ENCODE data around the gene SUCO. TPM values are rescaled to one million over a fixed set of nuclear protein-coding genes. Genes with fewer than 3 reads are reported as not detected.

Gene SUCO
- total and polyA plus RNA-seq, 2 of the 8 experiments (the other 6 are each of a cell fraction or from before 2014, with no cell fraction given) = 8.3 to 35.8 TPM

DNA sequence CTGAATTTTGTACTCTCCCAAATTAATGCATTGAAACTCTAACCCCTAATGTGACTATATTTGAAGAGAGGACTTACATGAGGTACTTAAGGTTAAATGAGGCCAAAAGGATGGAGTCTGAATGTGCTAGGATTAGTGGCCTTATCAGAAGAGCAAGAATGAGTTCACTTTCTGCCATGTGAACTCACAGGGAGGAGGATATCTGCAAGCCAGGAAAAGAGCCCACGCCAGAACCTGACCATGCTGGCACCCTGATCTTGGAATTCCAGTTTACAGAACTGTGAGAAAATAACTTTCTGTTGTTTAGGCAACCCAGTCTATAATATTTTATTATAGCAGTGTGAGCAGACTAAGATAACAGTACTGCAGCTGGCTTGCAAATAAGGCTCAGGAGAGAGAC is 113.7 kb downstream of the SUCO start:
- H3K23me2 ChIP-seq (ENCODE audit: low read depth, low read length) = no peaks in the 10 kb centered on the region
- no peak overlapping the region for H3K4me3 ChIP-seq (ENCODE audit: extremely low read depth in 1 of 4, insufficient read depth in 2 of 4, low read depth in 3 of 4, low read length in 4 of 4)
- H3K27me3 ChIP-seq (replicated peaks in 1 of 4; ENCODE audit: control insufficient read depth in 3 of 4, extremely low read depth in 1 of 4, insufficient read depth in 3 of 4, low read length in 3 of 4) = no peaks in the 10 kb centered on the region
- CTCF ChIA-PET (ENCODE audit: partially characterized antibody) = interaction anchor here (0.8 to 1.2 kb wide), 3 partner anchors 12 to 79 kb away, joined by 3 read pairs; no protein-coding TSS in a partner anchor
- H3K9ac ChIP-seq (replicated peaks in 1 of 4; ENCODE audit: extremely low read depth in 1 of 4, low read depth in 3 of 4, low read length in 3 of 4) = no peak overlapping the region
- POLR2A ChIA-PET (ENCODE audit: partially characterized antibody) = no interaction called here
- no peak overlapping the region for H2BK120ac ChIP-seq (replicated peaks; ENCODE audit: low read depth, low read length)
- no peaks in the 10 kb centered on the region for H3K79me2 ChIP-seq (ENCODE audit: control insufficient read depth in 1 of 2, insufficient read depth in 2 of 2, low read length in 2 of 2)
- H4K20me1 ChIP-seq (replicated peaks in 1 of 2; ENCODE audit: control insufficient read depth in 1 of 2, insufficient read depth in 2 of 2, low read length in 2 of 2) = no peaks in the 10 kb centered on the region
- H3K4ac ChIP-seq (replicated peaks; ENCODE audit: insufficient read length, low read depth, low read length) = no peak overlapping the region
- H3K9me3 ChIP-seq (ENCODE audit: insufficient read depth in 2 of 2, low read depth in 1 of 2, low read length in 1 of 2) = no peaks in the 10 kb centered on the region
- no peak overlapping the region for H2BK20ac ChIP-seq (ENCODE audit: low read length)
- no peak overlapping the region for H3K23ac ChIP-seq (ENCODE audit: insufficient read length)
- H4K91ac ChIP-seq (replicated peaks; ENCODE audit: insufficient read length, low read length) = no peak overlapping the region
- H2BK5ac ChIP-seq (ENCODE audit: low read depth, low read length) = no peak overlapping the region
- DNase-seq (ENCODE audit: low read depth in 1 of 2, low spot score in 2 of 2) = no peak
- H2AK5ac ChIP-seq (ENCODE audit: low read depth, low read length) = no peak overlapping the region
- no peak overlapping the region for H3K27ac ChIP-seq (ENCODE audit: low read depth, low read length)
- no peak overlapping the region for H3K18ac ChIP-seq (ENCODE audit: extremely low read depth, low read length)
- no peak overlapping the region for H4K5ac ChIP-seq (ENCODE audit: insufficient read length, low read depth, low read length)
- no peak overlapping the region for H3K14ac ChIP-seq (ENCODE audit: insufficient read length)
- no peak overlapping the region for H3K56ac ChIP-seq (replicated peaks; ENCODE audit: insufficient read length, low read depth, low read length)
- no peak overlapping the region for H3K4me2 ChIP-seq (ENCODE audit: insufficient read depth in 1 of 2, low read depth in 2 of 2, low read length in 2 of 2)
- no peak for FAIRE-seq
- H2AFZ ChIP-seq (ENCODE audit: low read length) = no peak overlapping the region
- H4K8ac ChIP-seq (ENCODE audit: extremely low read depth, insufficient read depth, low read length) = no peak overlapping the region
- WGBS, 2 experiments (ENCODE audit: extremely low coverage in 1 of 2, insufficient coverage in 1 of 2, insufficient read length in 1 of 2, insufficient replicate concordance in 2 of 2, low coverage in 1 of 2, low lambda C conversion rate in 2 of 2, missing lambda C conversion rate in 1 of 2) = 93% methylated on average over 1 of the region's 1 CpG; no CpG with 5 or more reads in 1 of the 2 experiments
- no peak overlapping the region for H2BK12ac ChIP-seq (ENCODE audit: low read depth, low read length)
- no peak overlapping the region for H2BK15ac ChIP-seq (ENCODE audit: low read length)
- H3K4me1 ChIP-seq (replicated peaks in 1 of 4; ENCODE audit: control insufficient read depth in 3 of 4, insufficient read depth in 4 of 4, low read length in 3 of 4) = no peaks in the 10 kb centered on the region
- no peaks in the 10 kb centered on the region for H3K79me1 ChIP-seq (ENCODE audit: low read depth, low read length)
- H3K36me3 ChIP-seq (ENCODE audit: control insufficient read depth in 2 of 4, insufficient read depth in 4 of 4, low read length in 3 of 4) = no peaks in the 10 kb centered on the region
- TF ChIP-seq, protein P1, sequence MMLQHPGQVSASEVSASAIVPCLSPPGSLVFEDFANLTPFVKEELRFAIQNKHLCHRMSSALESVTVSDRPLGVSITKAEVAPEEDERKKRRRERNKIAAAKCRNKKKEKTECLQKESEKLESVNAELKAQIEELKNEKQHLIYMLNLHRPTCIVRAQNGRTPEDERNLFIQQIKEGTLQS (IDR thresholded peaks at IDR 0.05; ENCODE audit: insufficient read depth, low read depth, low read length) = no peak
- TF ChIP-seq KDM5A (IDR thresholded peaks at IDR 0.05; ENCODE audit: low read length) (no peak), RBBP5 (IDR thresholded peaks at IDR 0.05; ENCODE audit: borderline replicate concordance, low read depth, low read length) (no peak), SIN3A (conservative IDR thresholded peaks at IDR 0.05 in 1 of 2, IDR thresholded peaks at IDR 0.05 in 1 of 2; ENCODE audit: low read depth in 1 of 2, low read length in 2 of 2) (no peak), CHD2 (IDR thresholded peaks at IDR 0.05; ENCODE audit: low read length) (no peak), MAFK (IDR thresholded peaks at IDR 0.05; ENCODE audit: low read depth, low read length) (no peak), SUZ12 (IDR thresholded peaks at IDR 0.05; ENCODE audit: low read length) (no peak), SIX5 (IDR thresholded peaks at IDR 0.05; ENCODE audit: low read depth, low read length) (no peak), BRCA1 (IDR thresholded peaks at IDR 0.05; ENCODE audit: low read depth, low read length) (no peak), RAD21 (IDR thresholded peaks at IDR 0.05 in 1 of 2, conservative IDR thresholded peaks at IDR 0.05 in 1 of 2; ENCODE audit: low read depth in 2 of 2, low read length in 2 of 2) (no peak), HDAC2 (IDR thresholded peaks at IDR 0.05; ENCODE audit: borderline replicate concordance in 1 of 2, low read depth in 2 of 2, low read length in 2 of 2) (no peak), SAP30 (IDR thresholded peaks at IDR 0.05; ENCODE audit: insufficient read depth, insufficient replicate concordance, low read length) (no peak), CBX8 (IDR thresholded peaks at IDR 0.05; ENCODE audit: borderline replicate concordance, low read depth, low read length) (no peak)
